HL-60 (cell line): ENCODE results near the gene CD247.

Experiments used
- DNase-seq, 2 experiments: peaks; one replicate each; pipeline ENCODE4 v3.0.0-alpha.2; 2010 to 2020; ENCODE audit warnings: low read depth in 1 of 2, low spot score in 1 of 2
- H3K27ac ChIP-seq: fragments of 250-450 bp; sonication (Bioruptor Pico); replicated peaks from 2 replicates; pipeline ENCODE4 v1.5.1; 2020; ENCODE audit warnings: mild to moderate bottlenecking, moderate library complexity
- H3K27me3 ChIP-seq: fragments of 250-450 bp; sonication (Bioruptor Pico); 2 replicates; pipeline ENCODE4 v1.5.1; 2021; ENCODE audit warnings: mild to moderate bottlenecking, moderate library complexity; ENCODE audit not compliant: insufficient read depth, poor library complexity, severe bottlenecking
- H3K4me3 ChIP-seq: replicated peaks from 2 replicates; pipeline ENCODE4 v1.5.1; 2011; ENCODE audit warnings: mild to moderate bottlenecking, control low read depth, low read length; ENCODE audit not compliant: insufficient read depth
- CTCF ChIP-seq: IDR thresholded peaks from one replicate; pipeline ENCODE4 v1.5.1; 2011; ENCODE audit warnings: low read length, control low read depth, inconsistent platforms; ENCODE audit not compliant: insufficient read depth
- GABPA ChIP-seq: IDR thresholded peaks from 2 replicates; pipeline ENCODE4 v1.6.1; 2012; ENCODE audit warnings: low read depth
- POLR2AphosphoS5 ChIP-seq: IDR thresholded peaks from 2 replicates; pipeline ENCODE4 v1.6.1; 2012; ENCODE audit warnings: low read depth
- REST ChIP-seq: IDR thresholded peaks from 2 replicates; pipeline ENCODE4 v1.6.1; 2012; ENCODE audit warnings: low read depth; ENCODE audit not compliant: insufficient replicate concordance
- SPI1 ChIP-seq: IDR thresholded peaks from 2 replicates; pipeline ENCODE4 v1.6.1; 2012; ENCODE audit warnings: low read depth, mild to moderate bottlenecking, borderline replicate concordance

The CD247 gene

GRCh38 chr1:167456926-167457325 is 61.4 kb downstream of the CD247 start:
- peaks cover 2% of the 10 kb centered on the region for H3K27me3 ChIP-seq
- DNase-seq: no peak
- H3K4me3 ChIP-seq: no peak overlapping the region
- TF ChIP-seq REST (no peak), GABPA (no peak), SPI1 (no peak), CTCF (no peak), POLR2AphosphoS5 (no peak)
- no peak overlapping the region for H3K27ac ChIP-seq

GRCh38 chr1:167456524-167456923 is 61.8 kb downstream of the CD247 start:
- TF ChIP-seq REST (no peak), SPI1 (no peak), POLR2AphosphoS5 (no peak), GABPA (no peak), CTCF (no peak)
- Histone ChIP-seq H3K27ac (no peak overlapping the region), H3K4me3 (no peak overlapping the region), H3K27me3 (peaks cover 2% of the 10 kb centered on the region)
- DNase-seq: no peak

GRCh38 chr1:167455786-167456446 is 62.4 kb downstream of the CD247 start:
- Histone ChIP-seq H3K27ac (no peak overlapping the region), H3K4me3 (peak overlapping the region; percentile 73), H3K27me3 (peaks cover 2% of the 10 kb centered on the region)
- no peak for DNase-seq
- TF ChIP-seq GABPA (no peak), POLR2AphosphoS5 (no peak), SPI1 (peak; percentile 25; the same call in 1 of the 2 replicates)

- no peak for TF ChIP-seq REST
- no peak for TF ChIP-seq POLR2AphosphoS5
- no peak for TF ChIP-seq SPI1
- no peak for TF ChIP-seq GABPA
- no peak for TF ChIP-seq CTCF
- peaks cover 2% of the 10 kb centered on the region for H3K27me3 ChIP-seq
- peak in 1 of 2 experiments; percentile 58 for DNase-seq
- H3K4me3 ChIP-seq: peak overlapping the region; percentile 73
- H3K27ac ChIP-seq: no peak overlapping the region
These were observed 63.2 kb downstream of the CD247 start for GRCh38 chr1:167454894-167455785.
